Liver (tissue), 3 donors: Measurements from ENCODE around the gene SLIT1.

Source experiments
- CTCF ChIP-seq: fragments of 150-350 bp; IDR thresholded peaks from 2 replicates; pipeline ENCODE4 v1.5.1; 2017; ENCODE audit warnings: improper control_type of control experiment, low read depth, low read length; ENCODE audit not compliant: missing input control
- EGR1 ChIP-seq, 2 donors: IDR thresholded peaks; 2 replicates each; pipeline ENCODE4 v1.6.1; 2016 to 2018; ENCODE audit warnings: antibody characterized with exemption in 2 of 2, low read depth in 2 of 2
- GABPA ChIP-seq, 2 donors: IDR thresholded peaks in 1 of 2; conservative IDR thresholded peaks in 1 of 2; 2 replicates each; pipeline ENCODE4 v1.6.1; 2016; ENCODE audit warnings: antibody characterized with exemption in 2 of 2, mild to moderate bottlenecking in 1 of 2, moderate library complexity in 1 of 2
- MAX ChIP-seq: IDR thresholded peaks from 2 replicates; pipeline ENCODE4 v1.6.1; 2016; ENCODE audit warnings: antibody characterized with exemption
- NR2F2 ChIP-seq: IDR thresholded peaks from 2 replicates; pipeline ENCODE4 v1.6.1; 2016; ENCODE audit warnings: antibody characterized with exemption
- REST ChIP-seq: IDR thresholded peaks from 2 replicates; pipeline ENCODE4 v1.6.1; 2016; ENCODE audit warnings: antibody characterized with exemption, mild to moderate bottlenecking
- RXRA ChIP-seq, 2 donors: IDR thresholded peaks; 2 replicates each; pipeline ENCODE4 v1.6.1; 2017 to 2018; ENCODE audit warnings: antibody characterized with exemption in 2 of 2, mild to moderate bottlenecking in 1 of 2
- TAF1 ChIP-seq: conservative IDR thresholded peaks from 2 replicates; pipeline ENCODE4 v1.6.1; 2016; ENCODE audit warnings: antibody characterized with exemption, mild to moderate bottlenecking
- ZBTB33 ChIP-seq: IDR thresholded peaks from 2 replicates; pipeline ENCODE4 v1.6.1; 2016; ENCODE audit warnings: antibody characterized with exemption
- donor health status: healthy.
- donor health status: healthy.

- TF ChIP-seq REST (no peak), CTCF (no peak), MAX (no peak), RXRA (IDR thresholded peaks at IDR 0.05) (no peak), EGR1 (IDR thresholded peaks at IDR 0.05; ENCODE audit: low read depth in 2 of 2) (no peak), GABPA (IDR thresholded peaks at IDR 0.05 in 1 of 2, conservative IDR thresholded peaks at IDR 0.05 in 1 of 2) (no peak), ZBTB33 (no peak), NR2F2 (no peak), TAF1 (no peak)
Observed at GRCh38 chr10:97204826-97205679, 19.3 kb upstream of the SLIT1 start.
